Measurements from ENCODE around the gene SORD.
"Not testable (repeated sequence)": the region's sequence is repeated elsewhere in the genome, so short reads cannot be mapped to it uniquely, and the experiment has no call there.

Gene SORD

GRCh38 chr15:45100884-45101625, 78.1 kb downstream of the SORD start:
- no peak for DNase-seq

DNA sequence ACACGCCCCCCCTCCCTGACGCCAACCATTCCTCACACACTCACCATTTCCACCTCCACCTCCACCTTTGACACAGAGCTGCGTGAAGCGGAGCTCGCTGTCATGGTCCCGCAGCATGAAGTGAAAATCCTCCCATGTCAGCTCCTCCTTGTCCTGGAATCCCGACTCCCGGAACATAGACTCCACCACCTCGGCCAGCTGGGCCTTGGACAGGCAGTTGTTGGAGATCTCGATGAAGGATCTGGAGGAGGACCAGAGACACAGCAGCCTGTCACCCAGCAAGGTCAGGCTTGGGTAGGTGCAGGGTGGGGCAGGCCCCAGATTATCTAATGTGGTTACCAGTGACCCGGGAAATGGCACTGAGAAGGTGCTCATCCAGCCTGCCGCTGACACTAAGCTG, 78.8 kb downstream of the SORD start:
- no peak for DNase-seq

- DNase-seq = no peak
Observed at GRCh38 chr15:45102226-45102625, 79.2 kb downstream of the SORD start.

GRCh38 chr15:45104170-45104569, 81.2 kb downstream of the SORD start:
- DNase-seq = not testable (repeated sequence)

DNA sequence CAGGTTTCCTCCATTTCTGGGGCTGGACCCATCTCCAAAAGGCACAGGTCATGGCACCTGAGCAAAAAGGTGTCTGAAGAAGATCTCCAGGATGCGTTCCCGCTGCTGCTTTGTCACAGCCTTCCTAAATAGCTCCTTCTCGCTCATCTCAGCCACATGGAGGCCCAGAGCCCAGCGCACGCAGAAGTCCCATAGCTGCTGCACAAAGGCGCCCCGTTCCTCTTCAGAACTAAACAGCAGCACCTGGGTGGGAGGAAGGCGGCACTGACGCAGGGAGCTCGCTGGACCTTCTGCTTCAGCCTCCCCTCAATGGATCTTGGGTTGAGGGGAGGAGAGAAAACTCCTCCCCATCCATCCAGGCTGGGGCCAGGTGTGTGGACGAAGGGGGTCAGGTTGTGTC, 82.6 kb downstream of the SORD start:
- no peak for DNase-seq

DNA sequence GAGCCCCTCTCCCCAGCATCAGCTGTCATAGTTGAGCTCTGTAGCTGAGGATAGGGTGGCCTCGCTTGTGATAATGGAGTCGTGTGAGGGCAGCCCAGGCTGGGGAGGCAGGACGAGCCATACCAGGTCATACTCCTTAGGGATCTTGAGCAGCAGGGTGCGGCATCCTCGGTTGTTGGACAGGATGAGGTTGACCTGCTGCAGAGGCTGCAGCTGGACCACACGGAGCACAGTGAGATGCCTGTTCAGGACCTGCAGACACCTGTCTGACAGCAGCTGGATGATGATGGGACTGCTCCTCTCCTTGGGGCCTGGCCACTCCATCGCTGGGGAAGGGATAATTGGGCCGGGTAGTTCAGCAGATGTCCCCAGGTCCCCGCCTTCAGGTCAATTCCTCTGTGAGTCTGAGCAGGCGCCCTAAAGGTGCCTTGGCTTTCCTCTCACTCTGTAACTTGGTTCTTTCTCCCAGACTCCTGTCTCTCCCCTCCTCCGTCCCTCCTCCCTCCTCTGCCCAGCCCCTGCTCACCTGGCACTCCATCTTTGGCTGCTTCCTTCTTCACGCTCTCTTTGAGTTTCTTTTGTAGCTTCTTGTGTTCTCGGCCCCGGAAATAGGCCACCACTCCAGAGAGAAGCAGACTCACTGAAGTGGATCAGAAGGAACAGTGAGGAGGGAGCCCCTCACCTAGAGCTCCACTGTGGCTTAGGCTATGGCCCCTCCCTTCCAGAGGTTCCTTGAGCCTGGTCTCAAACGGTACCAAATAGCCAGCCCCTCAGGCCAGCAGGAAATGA, 83.2 kb downstream of the SORD start:
- DNase-seq = no peak

- no peak for DNase-seq
Observed at GRCh38 chr15:45107941-45108630, 85.1 kb downstream of the SORD start.

- DNase-seq = no peak
Observed at GRCh38 chr15:45110256-45110820, 87.3 kb downstream of the SORD start.

DNA sequence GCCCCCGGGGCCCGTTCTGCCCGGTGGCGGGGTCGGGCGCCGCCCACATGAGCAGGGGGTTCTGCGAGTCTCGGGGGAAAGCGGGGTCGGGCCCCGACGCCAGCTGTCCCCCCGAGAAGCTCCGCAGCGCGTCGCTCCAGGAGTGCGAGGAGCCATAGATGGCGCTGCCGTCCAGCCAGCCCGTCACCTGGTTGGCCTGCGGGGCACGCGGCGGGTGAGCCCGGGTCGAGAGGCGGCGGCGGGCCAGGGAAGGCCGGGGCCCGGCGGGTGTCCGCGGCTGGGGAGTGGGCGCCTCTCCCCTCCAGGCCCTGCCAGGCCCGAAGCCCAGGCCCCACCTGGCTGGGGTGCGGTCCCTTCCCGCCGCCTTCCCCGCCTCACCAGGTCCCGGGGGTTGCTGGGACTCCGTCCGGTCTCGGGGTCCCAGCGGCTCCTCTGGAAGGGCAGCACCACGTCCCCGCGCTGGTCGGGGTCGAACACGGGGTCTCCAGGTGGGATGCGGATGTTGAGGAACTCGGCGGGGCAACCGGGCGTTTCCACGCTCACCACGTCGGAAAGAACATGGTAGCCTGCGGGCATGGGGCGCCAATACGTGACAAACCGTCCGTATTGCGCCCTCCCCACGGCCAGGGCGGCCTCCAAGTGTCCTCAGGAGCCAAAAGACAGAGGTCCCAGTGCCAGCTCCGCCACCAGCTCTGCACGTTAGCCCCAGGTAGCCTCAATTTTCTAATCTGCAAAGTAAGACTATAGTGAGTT, 88.6 kb downstream of the SORD start:
- no peak for DNase-seq

GRCh38 chr15:45112143-45112590, 89.2 kb downstream of the SORD start:
- no peak for DNase-seq

DNA sequence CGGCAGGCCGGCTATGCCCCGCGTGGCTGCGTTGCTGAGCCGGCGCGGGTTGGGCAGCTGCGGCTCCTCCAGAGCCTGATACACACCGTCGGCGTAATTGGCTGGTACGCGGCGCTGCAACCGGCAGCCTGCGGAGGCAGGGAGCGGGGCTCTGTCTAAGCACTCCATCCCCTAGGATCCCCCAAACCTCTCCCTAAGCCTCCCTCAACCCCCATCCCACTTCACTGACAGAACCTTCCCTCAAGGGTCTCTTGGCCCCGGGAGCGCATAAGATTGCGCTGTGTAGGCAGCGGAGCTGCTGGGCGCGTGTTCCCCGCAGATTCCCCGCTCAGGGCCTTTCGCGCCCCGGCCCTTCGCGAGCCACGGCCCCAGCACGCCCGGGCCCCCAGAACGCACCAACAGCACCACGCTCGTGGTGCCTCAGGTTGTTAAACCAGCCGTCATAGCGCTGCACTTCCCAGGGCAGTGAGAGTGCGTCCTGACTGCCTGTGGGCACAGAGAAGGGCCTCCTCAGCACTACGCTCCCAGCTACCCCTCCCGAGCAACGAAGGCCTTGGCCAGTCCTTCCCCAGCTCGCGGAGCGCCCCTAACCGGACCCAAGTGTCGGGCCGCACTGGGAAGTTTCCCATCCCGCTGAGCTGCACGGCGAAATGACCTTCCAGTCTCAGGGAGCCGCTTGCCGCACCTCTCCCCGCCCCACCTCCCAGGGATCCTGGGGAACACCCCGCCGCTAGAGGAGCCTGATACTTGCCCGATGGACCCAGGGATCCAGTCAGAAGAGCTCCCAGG, 89.8 kb downstream of the SORD start:
- DNase-seq = no peak

DNA sequence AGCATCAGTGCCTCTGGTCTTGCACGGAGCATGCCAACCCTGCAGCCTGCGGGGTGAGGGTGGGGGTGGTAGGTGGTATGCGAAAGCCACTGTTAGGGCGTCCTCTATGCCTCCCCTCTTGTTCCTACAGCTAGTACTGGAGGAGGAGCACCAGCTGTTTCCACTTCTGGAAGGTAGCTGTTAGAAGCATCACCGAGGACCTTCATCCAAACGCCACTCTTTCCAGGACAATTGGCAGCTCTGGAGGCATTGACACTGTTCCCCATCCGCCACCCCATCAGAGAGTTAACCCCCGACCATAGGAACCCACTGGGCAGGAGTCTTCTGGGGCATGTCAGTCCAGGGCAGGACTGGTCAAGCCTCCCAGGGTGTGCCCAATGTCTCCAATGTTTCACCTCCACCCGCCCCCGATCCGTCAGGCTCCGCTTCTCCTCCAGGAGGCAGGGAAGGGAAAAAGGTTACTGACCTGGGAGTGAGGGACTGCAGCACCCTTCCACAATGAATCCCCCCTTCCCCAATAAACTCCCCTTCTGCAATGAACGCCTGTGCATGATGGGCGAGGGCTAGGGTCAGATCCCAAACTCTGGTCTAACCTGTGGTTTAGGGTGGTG, 90.5 kb downstream of the SORD start:
- no peak for DNase-seq

- no peak for DNase-seq
Observed at GRCh38 chr15:45114076-45114750, 91.2 kb downstream of the SORD start, which contains the start of the genes DUOX2 and DUOXA2. DUOX2 (minus strand) TSS chr15:45114172; CDS start chr15:45113411, 761 bp downstream. DUOXA2 (plus strand) TSS chr15:45114326; CDS start chr15:45114606, 280 bp downstream.

- DNase-seq = no peak
Observed at GRCh38 chr15:45114751-45115085, 91.7 kb downstream of the SORD start.

DNA sequence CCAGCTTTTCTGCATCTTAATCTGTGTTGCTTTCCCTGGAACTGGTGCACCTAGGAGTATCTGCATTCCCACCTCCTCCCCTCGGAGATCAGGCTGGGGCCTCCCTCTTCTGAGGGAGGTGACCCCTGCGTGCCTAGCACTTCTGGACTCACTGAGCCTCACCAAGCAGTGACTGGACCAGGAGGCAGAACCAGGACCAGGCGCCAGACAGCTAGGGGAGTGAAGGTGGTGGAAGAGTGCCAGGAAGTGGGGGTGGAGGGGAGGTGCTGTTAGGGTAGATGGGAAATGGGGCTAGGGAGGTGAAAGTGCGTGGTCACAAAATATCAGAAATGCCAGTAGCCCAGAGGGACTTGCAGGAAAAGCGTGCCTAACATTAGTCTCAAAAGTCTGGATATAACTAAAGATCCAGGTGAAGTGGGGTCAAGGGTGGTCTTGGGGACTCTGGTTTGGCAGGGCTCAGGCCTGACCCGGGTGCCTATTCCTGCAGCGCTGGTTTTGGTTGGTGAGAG, 92.4 kb downstream of the SORD start:
- no peak for DNase-seq

GRCh38 chr15:45116006-45116481, 93.0 kb downstream of the SORD start:
- no peak for DNase-seq

DNA sequence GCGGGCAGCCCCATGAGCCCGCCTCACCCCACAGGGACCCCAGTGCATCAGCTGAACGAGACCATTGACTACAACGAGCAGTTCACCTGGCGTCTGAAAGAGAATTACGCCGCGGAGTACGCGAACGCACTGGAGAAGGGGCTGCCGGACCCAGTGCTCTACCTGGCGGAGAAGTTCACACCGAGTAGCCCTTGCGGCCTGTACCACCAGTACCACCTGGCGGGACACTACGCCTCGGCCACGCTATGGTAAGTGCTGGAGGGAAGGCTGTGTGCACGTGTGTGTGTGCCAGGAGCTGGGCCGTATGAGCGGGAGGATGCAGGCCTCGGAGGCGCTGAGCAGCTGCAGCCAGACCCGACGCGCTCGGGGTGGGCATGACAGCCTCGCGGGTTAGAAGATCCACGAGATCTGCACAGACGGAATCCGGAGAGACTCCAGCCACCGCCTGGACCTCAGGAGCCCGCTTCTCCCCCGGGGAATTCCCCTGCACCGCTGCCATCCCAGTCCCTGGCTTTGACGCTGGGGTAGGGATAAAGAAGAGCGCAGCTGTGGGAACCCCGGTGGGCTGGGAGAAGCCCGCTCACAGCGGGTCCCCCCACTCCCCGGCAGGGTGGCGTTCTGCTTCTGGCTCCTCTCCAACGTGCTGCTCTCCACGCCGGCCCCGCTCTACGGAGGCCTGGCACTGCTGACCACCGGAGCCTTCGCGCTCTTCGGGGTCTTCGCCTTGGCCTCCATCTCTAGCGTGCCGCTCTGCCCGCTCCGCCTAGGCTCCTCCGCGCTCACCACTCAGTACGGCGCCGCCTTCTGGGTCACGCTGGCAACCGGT, 93.7 kb downstream of the SORD start:
- no peak for DNase-seq

- DNase-seq = no peak
Observed at GRCh38 chr15:45117308-45118130, 94.5 kb downstream of the SORD start.

Measured in SW 1271 (cell line).